Left lung (tissue), 14 donors: ENCODE results near the gene SLC47A1. TPM values are rescaled to one million over a fixed set of nuclear protein-coding genes. Genes with fewer than 3 reads are reported as not detected.

Experiments
- ATAC-seq: fragments of 200-7000 bp; cut with Tn5 transposase; one replicate; pipeline ENCODE4 v1.9.1; 2020; ENCODE audit warnings: moderate library complexity
- DNase-seq, 4 donors: peaks; one replicate each; pipeline ENCODE4 v3.0.0-alpha.2; 2013 to 2020
- H3K27ac ChIP-seq, 2 donors: fragments of 200-600 bp; sonication (generic) in 1 of 2; one replicate each; pipeline versions ENCODE4 v1.5.0 to v1.8.0; 2020 to 2021
- H3K27me3 ChIP-seq, 2 donors: fragments of 200-600 bp; sonication (generic) in 1 of 2; one replicate each; pipeline versions ENCODE4 v1.5.0 to v1.8.0; 2020 to 2021
- H3K36me3 ChIP-seq, 2 donors: fragments of 200-600 bp; sonication (generic) in 1 of 2; one replicate each; pipeline versions ENCODE4 v1.5.0 to v1.8.0; 2020 to 2021
- H3K4me1 ChIP-seq, 2 donors: fragments of 200-600 bp; one replicate each; pipeline ENCODE4 v1.8.0; 2021
- H3K4me3 ChIP-seq, 2 donors: fragments of 200-600 bp; sonication (generic) in 1 of 2; one replicate each; pipeline versions ENCODE4 v1.5.0 to v1.8.0; 2020 to 2021; ENCODE audit warnings: mild to moderate bottlenecking in 1 of 2
- H3K9me3 ChIP-seq, 2 donors: fragments of 200-600 bp; sonication (generic) in 1 of 2; one replicate each; pipeline versions ENCODE4 v1.5.0 to v1.8.0; 2020 to 2021
- intact Hi-C, 2 donors: fragments of 100-400 bp; cut with DNase I; formaldehyde crosslinking; loops; one replicate each; pipeline versions ENCODE4 v1.11.2 to v1.14.2; 2022
- long read RNA-seq, 12 donors: library from polyadenylated mRNA in 2 of 12; unstranded in 2 of 12; transcript quantifications; one replicate each; pipeline ENCODE4 v2.0.0 and lab custom pipeline, GENCODE V29; 2019 to 2026
- polyA plus RNA-seq, 6 donors: library from polyadenylated mRNA; unstranded; fragments of 120-200 nt; gene quantifications; one replicate each; pipeline ENCODE4 v1.2.1, GENCODE V29; 2013; ENCODE audit not compliant: insufficient read length in 6 of 6
- total RNA-seq, 2 donors: library from RNA; stranded (reverse); fragmentation: NEBNext Ultra II Directional; extraction: Animal tissue kit (Norgen Biotek cat#: 25700); gene quantifications; one replicate each; pipeline ENCODE4 v1.2.1, GENCODE V29; 2021
- TF ChIP-seq, protein P1 (sequence below), 2 donors: fragments of 200-600 bp; sonication (generic) in 1 of 2; IDR thresholded peaks; one replicate each; pipeline versions ENCODE4 v1.5.0 to v1.8.0; 2021; ENCODE audit warnings: antibody characterized with exemption in 2 of 2
- donor health status: DM: no; HTN: yes; CAD: no.
- donor health status: DM: no; HTN: no; CAD: no.

Gene SLC47A1, protein sequence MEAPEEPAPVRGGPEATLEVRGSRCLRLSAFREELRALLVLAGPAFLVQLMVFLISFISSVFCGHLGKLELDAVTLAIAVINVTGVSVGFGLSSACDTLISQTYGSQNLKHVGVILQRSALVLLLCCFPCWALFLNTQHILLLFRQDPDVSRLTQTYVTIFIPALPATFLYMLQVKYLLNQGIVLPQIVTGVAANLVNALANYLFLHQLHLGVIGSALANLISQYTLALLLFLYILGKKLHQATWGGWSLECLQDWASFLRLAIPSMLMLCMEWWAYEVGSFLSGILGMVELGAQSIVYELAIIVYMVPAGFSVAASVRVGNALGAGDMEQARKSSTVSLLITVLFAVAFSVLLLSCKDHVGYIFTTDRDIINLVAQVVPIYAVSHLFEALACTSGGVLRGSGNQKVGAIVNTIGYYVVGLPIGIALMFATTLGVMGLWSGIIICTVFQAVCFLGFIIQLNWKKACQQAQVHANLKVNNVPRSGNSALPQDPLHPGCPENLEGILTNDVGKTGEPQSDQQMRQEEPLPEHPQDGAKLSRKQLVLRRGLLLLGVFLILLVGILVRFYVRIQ
- 10 to 100 TPM in 1 of 2 donors, 1 to 10 TPM in 1; 5.5 to 16.2 TPM for total RNA-seq
- 1 to 10 TPM; 1.0 to 2.6 (median 1.5) TPM for polyA plus RNA-seq
- long read RNA-seq, donor 1: 0 reads
- long read RNA-seq, donor 2: 0 reads
- long read RNA-seq, donor 3: 0 reads
- long read RNA-seq, donor 4, partial matches to known transcripts: 1 of 2 reads
- long read RNA-seq, donor 4, other reads (novel, unspliced or antisense): 0 of 2 reads
- long read RNA-seq, donor 5: 0 reads
- long read RNA-seq, donor 6: 0 reads
- long read RNA-seq, donor 7: 0 reads
- long read RNA-seq, donor 8: 0 reads
- long read RNA-seq, donor 9: 0 reads
- long read RNA-seq, donor 10: 0 reads
- long read RNA-seq, donor 11: 0 reads
- long read RNA-seq, donor 12: 0 reads

DNA sequence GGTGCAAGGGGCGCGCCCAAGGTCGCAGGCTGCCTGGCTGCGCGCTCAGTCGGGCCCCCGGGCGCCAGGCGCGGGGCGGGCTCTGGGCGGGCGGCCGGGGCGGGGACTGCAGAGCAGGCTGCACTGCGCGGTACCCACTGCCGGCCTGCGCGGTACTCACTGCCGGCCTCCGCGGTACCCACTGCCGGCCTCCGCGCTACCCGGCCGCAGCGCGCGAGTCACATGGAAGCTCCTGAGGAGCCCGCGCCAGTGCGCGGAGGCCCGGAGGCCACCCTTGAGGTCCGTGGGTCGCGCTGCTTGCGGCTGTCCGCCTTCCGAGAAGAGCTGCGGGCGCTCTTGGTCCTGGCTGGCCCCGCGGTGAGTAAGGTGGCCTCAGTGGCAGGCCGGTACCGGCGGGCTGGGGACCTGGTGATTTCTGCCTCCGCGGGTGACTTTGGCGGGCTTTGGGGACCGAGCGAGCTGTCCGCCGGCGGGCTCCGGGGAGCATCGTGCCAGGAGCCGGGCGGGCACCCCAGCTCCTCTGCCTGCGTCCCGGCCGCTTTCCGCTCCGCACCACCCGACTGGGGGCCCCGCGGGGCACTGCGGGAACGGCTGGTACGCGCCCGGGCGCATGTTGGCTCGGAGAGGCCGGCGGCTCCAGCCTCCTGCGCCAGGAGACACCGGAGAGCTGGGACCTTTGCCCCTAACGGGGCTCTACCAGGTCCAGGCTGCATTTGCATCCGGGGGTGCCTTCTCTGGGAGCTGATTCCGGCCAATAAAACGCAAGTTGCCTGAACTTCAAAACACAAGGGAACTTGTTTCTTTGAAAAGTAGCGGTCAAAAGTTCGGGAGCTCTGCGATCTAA is at the start of gene SLC47A1:
Gene SLC47A1, plus strand, starts transcription at position 137 of the 844 bp plus-strand sequence. Its CDS starts 86 bp downstream, at position 223.
- Histone ChIP-seq H3K36me3 (no peaks in the 10 kb centered on the region), H3K4me3 (peak within 1 kb of the TSS; percentile 46 to 48), H3K9me3 (no peaks in the 10 kb centered on the region), H3K27ac (no peak within 1 kb of the TSS), H3K27me3 (peaks cover 18 to 46% of the 10 kb centered on the region in 2 donors), H3K4me1 (peaks cover 6 to 28% of the 10 kb centered on the region in 2 donors)
- intact Hi-C loops: no loop called here
- ATAC-seq (peak; percentile 87), DNase-seq (peak in 1 of 4 donors; percentile 82)
- TF ChIP-seq, protein P1, sequence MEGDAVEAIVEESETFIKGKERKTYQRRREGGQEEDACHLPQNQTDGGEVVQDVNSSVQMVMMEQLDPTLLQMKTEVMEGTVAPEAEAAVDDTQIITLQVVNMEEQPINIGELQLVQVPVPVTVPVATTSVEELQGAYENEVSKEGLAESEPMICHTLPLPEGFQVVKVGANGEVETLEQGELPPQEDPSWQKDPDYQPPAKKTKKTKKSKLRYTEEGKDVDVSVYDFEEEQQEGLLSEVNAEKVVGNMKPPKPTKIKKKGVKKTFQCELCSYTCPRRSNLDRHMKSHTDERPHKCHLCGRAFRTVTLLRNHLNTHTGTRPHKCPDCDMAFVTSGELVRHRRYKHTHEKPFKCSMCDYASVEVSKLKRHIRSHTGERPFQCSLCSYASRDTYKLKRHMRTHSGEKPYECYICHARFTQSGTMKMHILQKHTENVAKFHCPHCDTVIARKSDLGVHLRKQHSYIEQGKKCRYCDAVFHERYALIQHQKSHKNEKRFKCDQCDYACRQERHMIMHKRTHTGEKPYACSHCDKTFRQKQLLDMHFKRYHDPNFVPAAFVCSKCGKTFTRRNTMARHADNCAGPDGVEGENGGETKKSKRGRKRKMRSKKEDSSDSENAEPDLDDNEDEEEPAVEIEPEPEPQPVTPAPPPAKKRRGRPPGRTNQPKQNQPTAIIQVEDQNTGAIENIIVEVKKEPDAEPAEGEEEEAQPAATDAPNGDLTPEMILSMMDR (IDR thresholded peaks at IDR 0.05): no peak

DNA sequence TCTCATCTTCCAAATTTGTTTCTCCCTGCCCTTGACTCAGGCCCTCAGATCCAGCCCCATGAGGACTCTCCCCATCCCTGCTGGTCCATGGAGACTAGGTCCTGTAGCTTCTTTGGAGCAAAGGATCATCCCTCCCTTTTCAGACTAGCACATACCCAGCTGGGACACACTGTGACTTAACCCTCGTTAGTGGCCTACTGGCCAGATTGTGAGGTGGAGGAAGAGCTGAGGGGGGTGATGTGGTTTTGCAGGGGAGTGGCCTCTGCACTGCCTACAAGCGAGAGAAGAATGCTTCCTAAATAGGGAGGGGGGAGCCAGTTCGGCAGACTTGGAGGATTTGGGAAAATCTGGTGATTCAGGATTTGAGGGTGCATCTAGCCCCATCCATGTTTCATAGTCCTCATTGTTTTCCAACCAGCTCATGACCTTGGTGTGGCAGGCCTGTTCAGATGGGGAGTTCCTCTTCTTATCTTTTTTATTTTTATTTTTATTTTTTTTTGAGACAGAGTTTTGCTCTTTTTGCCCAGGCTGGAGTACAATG is 47.8 kb upstream of the SLC47A1 start:
- Histone ChIP-seq H3K4me1 (no peaks in the 10 kb centered on the region), H3K27me3 (no peaks in the 10 kb centered on the region), H3K4me3 (no peak overlapping the region), H3K36me3 (no peaks in the 10 kb centered on the region), H3K27ac (no peak overlapping the region), H3K9me3 (no peaks in the 10 kb centered on the region)
- intact Hi-C loops: no loop called here
- ATAC-seq (no peak), DNase-seq (no peak)
- TF ChIP-seq, protein P1 (IDR thresholded peaks at IDR 0.05): no peak

DNA sequence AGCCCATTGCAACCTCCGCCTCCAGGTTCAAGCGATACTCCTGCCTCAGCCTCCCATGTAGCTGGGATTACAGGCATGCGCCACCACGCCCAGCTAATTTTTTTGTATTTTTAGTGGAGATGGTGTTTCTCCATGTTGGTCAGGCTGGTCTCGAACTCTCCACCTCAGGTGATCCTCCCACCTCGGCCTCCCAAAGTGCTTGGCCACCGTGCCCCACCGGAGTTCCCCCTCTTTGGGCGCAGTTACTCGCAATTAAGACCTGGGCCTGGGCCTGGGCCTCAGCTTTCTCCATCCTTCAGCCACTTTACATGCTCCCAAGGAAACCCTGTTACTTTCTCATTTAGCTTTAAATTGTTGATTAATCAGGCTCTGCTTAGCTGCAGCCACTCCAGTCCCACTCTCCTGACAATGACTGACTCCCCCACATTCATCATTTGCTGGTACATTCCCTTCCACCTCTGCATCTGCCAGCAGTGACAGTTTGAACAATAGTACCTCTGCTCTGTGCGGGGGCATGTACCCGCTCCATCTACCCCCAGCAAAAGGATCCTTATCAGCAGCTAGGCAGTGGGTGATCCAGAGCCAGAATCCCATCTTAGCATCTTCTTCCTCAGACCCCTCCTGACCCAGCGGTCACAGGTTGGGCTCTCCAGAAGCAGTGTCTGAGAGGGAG is 47.2 kb upstream of the SLC47A1 start:
- no peaks in the 10 kb centered on the region for H3K27me3 ChIP-seq
- no peak overlapping the region for H3K27ac ChIP-seq
- TF ChIP-seq, protein P1 (IDR thresholded peaks at IDR 0.05): no peak
- no peaks in the 10 kb centered on the region for H3K36me3 ChIP-seq
- H3K4me1 ChIP-seq: no peaks in the 10 kb centered on the region
- no peak for DNase-seq
- no peak overlapping the region for H3K4me3 ChIP-seq
- no peak for ATAC-seq
- no peaks in the 10 kb centered on the region for H3K9me3 ChIP-seq
- intact Hi-C loops: no loop called here

DNA sequence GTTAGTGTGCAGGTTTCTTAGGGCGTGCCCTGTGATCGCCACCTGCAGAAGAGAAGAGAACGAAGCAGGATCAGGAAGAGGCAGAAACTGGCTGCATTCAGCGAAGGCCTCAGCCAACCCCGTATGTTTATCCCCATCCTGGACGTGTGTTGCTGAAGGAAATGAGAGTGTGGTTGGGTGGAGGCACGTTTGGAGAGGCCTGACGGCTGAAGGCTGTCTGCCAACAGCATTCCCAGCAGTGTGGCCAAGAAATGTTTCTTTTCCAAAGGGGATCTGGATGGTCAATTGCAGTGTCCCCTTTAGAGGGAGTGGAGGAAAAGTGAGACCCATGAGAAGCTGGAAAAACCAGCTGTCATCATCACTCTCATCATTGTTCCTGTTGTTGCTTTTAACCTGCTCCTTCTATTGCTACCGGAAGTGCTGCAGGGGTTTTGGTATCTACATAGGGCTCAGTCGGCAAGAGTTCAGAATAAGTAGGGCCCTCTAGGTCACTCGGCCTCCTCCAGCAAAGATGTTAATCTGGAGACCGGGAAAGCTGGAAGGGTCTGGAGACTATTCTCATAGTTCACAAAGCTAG is 46.5 kb upstream of the SLC47A1 start:
- Histone ChIP-seq H3K9me3 (no peaks in the 10 kb centered on the region), H3K4me3 (no peak overlapping the region), H3K27me3 (no peaks in the 10 kb centered on the region), H3K27ac (no peak overlapping the region), H3K4me1 (no peaks in the 10 kb centered on the region), H3K36me3 (no peaks in the 10 kb centered on the region)
- TF ChIP-seq, protein P1 (IDR thresholded peaks at IDR 0.05): no peak
- peak in 1 of 4 donors; percentile 77 for DNase-seq
- intact Hi-C loops: no loop called here
- ATAC-seq: no peak
